Stimulated activated CD8-positive, alpha-beta memory T cell treated with anti-CD3 and anti-CD28 coated beads, Interleukin-2, amount 100 ng/mL, for 48 hours (primary cell): ENCODE measurements around the gene FAM229A.
A peak's percentile ranks its signal among the peaks of the same experiment; 100 is the strongest.
"Not testable (repeated sequence)": the region's sequence is repeated elsewhere in the genome, so short reads cannot be mapped to it uniquely, and the experiment has no call there.

Source experiments
- DNase-seq, 2 donors: peaks; one replicate each; pipeline ENCODE4 v3.0.0-alpha.2; 2020; ENCODE audit warnings: low read depth in 2 of 2

Gene FAM229A

GRCh38 chr1:32377541-32378220 lies 15.4 kb upstream of the FAM229A start:
- no peak for DNase-seq

GRCh38 chr1:32376199-32376598 lies 13.9 kb upstream of the FAM229A start:
- no peak for DNase-seq

- no peak for DNase-seq
Measured at GRCh38 chr1:32373996-32374592, 11.8 kb upstream of the FAM229A start.

DNA sequence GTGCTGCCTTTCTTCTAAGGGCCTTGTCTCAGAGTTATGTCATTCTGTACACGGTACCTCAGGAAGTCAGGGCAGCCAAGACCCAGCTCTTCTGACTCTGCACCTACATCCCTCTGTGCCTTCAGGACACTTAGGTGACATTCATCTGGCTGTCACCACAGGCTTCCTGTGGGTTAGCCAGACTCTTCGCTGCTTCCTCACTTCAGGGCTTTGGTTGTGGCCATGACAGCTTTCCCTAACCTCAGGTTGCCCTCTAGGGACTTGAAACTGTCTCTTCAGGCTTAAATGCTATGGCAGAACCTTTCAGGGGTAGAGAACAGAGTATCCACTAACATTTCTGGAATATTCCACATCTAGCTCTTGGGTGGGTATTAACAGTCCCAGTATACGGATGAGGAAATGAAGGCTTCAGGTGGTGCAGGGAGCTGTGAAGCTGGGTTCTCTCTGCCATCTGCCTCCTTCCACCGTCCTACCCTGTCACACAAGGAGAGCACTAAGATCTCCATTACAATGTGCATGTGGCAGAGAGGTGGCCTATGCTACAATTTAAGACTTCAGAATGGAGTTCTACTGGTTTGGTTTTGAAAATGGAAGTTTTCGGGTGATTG lies 10.0 kb upstream of the FAM229A start:
- DNase-seq = no peak

- DNase-seq = no peak
Measured at GRCh38 chr1:32367912-32368635, 5.8 kb upstream of the FAM229A start.

- no peak for DNase-seq
Measured at GRCh38 chr1:32365445-32365844, 3.2 kb upstream of the FAM229A start.

- DNase-seq = no peak
Measured at GRCh38 chr1:32364836-32365235, 2.6 kb upstream of the FAM229A start.

GRCh38 chr1:32363713-32364112 lies 1.4 kb upstream of the FAM229A start:
- no peak for DNase-seq

GRCh38 chr1:32361674-32362473 lies 411 bp downstream of the FAM229A start:
- DNase-seq = no peak

DNA sequence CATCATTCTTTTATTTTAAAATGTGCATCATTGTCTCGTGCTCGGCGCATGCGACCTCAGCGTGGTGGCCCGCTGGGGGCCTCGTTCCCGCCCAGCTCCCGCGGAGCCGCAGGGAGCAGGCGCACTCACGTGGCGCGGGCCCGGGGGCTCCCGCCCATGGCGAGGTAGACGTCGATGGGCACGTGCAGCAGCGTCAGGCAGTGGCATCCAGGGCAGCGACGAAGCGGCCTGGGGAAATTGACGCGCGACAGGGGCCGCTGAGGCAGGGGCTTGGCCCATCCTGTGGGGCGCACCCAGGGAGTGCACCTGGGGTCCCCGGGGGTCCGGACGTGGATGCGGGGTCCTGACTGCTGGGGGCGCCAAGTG lies 994 bp downstream of the FAM229A start:
- DNase-seq = no peak

DNA sequence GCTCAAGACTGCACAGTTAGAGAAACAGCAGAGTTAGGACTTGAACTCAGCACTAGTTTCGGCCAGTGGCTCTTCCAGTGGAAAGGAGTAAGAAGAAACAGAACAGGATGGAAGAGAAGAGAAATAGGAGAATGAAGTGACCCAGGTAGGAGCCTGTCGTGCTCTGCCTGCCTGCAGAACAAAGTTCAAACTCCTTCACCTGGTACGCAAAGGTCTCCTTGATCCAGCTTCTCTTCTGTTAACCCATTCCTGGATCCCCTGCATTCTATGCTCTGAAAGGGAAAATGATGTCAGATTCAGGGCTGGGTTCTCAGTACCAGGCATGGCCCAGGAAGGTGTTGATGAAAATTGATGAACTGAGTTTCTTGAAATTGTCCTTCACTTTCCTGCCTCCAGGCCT lies 3.9 kb downstream of the FAM229A start:
- no peak for DNase-seq

DNA sequence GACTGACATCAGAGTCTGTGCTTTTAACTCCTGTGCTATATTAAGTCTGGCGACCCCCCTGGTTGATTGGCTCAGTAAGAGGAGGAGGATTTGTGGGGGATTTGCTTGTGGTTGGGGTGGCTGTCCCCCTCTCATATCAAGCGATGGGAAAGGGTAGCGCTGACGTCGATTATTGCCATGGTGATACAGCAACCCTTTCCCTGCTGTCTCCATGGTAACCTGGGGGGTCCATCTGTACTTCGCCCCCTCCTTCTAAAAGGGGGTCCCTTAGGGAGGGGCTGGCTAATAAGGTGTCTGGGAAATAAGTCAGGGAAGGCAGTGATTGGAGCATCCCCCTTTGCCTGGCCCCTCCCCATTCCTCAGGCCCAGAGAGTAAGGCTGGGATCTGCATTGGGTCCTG lies 4.7 kb downstream of the FAM229A start:
- no peak for DNase-seq

GRCh38 chr1:32356478-32356877 lies 5.8 kb downstream of the FAM229A start:
- DNase-seq = no peak

DNA sequence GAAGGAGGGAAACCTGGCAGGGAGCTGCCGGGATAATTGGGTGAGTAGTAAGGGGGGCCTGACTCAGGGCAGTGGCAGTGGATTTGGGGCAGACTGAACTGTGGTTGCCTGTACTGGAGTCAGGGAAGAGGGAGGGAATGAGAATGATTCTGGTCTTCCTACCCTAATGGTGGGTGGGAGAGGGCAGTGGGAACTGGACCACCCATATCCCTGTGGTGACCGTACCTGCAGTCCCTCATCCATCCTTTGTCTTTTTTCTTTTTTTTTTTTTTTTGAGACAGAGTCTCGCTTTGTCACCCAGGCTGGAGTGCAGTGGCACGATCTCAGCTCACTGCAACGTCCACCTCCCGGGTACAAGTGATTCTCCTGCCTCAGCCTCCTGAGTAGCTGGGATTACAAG lies 6.5 kb downstream of the FAM229A start:
- DNase-seq = not testable (repeated sequence)

DNA sequence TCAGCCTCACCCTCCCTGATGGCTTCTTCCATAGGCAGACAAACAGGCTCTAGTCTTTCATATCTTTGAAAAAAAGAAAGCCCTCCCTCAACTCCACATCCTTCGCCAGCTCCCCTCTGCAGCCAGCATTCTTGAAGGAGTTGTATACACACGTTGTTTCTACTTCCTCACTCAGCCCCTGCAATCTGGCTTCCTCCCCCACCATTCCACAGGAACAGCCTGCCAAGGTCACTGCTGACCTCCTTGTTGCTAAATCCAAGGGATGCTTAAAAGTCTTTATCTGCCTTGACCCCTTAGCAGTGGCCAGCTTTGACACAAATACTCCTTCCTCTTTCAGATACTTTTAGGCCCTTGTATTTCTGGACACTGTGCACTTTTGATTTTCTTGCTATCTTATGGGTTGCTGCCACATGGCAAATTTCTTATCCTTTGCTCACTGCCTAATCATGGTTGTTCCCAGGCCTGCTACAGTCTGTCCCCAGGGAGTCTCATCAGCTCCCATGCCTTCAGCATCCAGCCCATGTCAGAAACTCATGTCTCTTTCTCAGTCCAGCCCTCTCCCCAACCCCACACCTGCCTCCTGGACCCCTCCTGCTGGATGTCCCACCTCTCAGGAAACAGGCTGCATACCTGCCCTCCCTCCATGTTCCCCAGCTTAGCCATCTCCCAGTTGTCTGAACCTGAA lies 8.3 kb downstream of the FAM229A start:
- DNase-seq = no peak

DNA sequence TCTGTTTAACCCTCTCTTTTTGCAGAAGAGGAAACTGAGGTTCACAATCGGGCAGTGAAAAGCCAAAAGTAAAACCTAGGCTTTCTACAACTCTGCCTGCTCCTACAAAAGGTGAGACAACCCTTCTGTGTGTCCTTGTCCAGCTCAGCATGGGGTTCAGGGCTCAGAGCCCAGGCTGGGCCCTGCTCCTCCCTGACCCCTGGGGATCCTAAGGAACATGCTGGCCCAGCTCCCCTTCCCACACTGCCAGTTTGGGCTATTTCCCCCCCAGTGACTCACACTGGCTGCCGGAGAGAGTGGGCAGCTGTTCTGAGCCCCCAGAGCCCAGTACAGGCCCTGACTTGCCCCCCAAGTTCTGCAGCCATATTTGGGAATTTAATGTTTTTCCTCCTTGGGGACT lies 8.9 kb downstream of the FAM229A start:
- no peak for DNase-seq

- DNase-seq = no peak
Measured at GRCh38 chr1:32352831-32353383, 9.4 kb downstream of the FAM229A start.

DNA sequence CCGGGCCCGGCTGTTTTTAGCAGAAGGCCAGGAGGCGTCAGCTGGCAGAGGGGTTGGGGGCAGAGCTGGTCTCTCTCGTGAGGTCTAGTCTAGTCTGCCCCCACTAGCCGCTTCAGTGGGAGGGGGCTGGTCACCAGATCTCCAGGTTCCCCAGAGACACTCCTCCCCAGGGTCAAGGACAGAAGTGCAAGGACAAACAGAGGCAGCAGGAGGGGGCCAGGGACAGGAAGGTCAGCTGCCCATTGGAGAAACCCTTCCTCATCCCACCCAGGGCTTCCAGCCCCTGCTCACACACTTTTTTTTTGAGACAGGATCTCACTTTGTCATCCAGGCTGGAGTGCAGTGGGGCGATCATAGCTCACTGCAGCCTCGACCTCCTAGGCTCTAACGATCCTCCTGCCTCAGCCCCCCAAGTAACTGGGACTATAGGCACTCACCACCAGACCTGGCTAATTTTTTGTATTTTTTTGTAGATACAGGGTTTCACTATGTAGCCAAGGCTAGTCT lies 10.0 kb downstream of the FAM229A start:
- DNase-seq = no peak

- DNase-seq = peak; percentile 73 to 84
Measured at GRCh38 chr1:32351399-32352238, 10.7 kb downstream of the FAM229A start.
